Mononuclear cell (primary cell): ENCODE results near the gene MPZL2. TPM values are rescaled to one million over a fixed set of nuclear protein-coding genes. Genes with fewer than 3 reads are reported as not detected.

Experiments used
- H3K27me3 ChIP-seq: 2 replicates; pipeline ENCODE4 v1.6.0; 2011; ENCODE audit warnings: low read length, control low read depth; ENCODE audit not compliant: insufficient read depth
- H3K4me1 ChIP-seq: 2 replicates; pipeline ENCODE4 v1.5.1; 2011; ENCODE audit warnings: mild to moderate bottlenecking, low read length, control low read depth; ENCODE audit not compliant: insufficient read depth
- H3K4me3 ChIP-seq: 2 replicates; pipeline ENCODE4 v1.5.1; 2011; ENCODE audit warnings: mild to moderate bottlenecking, low read length, moderate library complexity
- H3K9me3 ChIP-seq: 2 replicates; pipeline ENCODE4 v1.5.1; 2011; ENCODE audit warnings: low read depth, mild to moderate bottlenecking, control low read depth, low read length
- total RNA-seq: library from RNA; depleted of rRNA; stranded (reverse); fragments of >200 nt; gene quantifications from one replicate; pipeline ENCODE4 v1.2.3, GENCODE V29; 2012

MPZL2 gene
- total RNA-seq, 1 donor = 1.5 TPM

DNA sequence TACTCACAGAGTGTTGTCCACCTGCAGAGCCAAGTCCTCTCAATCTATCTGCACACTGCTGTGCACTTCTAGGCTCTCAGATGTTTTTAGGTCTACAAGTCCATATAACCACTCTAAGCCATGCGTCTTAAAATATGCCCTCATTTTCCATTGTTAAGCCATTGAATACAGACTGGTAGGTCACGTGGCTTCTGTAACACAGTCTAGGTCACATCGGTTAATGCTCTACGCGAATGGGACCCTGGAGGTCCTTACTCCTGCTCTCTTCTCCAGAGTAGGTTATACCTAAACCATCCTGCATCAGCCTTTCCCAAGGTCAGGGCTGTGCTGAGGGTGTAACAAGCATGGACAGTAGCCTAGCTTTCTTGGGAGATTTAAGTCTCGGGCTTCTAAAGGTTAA lies 40.1 kb downstream of the MPZL2 start:
- no peaks in the 10 kb centered on the region for H3K27me3 ChIP-seq
- peaks cover 91% of the 10 kb centered on the region for H3K4me1 ChIP-seq
- no peaks in the 10 kb centered on the region for H3K9me3 ChIP-seq
- H3K4me3 ChIP-seq = peak overlapping the region; percentile 78

DNA sequence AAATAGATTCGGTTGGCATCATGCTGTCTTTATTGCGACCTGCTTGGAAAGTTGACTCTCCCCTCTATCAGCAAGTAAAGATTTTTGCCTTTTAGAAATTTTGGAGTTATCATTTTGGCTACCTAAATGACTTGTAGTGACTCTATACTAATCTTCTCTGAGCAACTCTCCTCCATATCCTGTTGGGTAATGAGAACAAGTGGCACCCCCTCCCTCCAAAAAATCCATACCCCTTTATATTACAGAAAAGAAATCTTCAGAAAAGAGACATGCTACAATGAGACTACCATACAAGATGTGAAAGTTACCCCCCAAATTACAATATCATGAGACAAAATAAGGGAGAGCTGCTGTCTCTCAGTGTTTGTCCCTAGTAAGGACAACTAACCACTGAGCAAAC lies 40.5 kb downstream of the MPZL2 start:
- Histone ChIP-seq H3K4me3 (peak overlapping the region; percentile 78), H3K27me3 (no peaks in the 10 kb centered on the region), H3K9me3 (no peaks in the 10 kb centered on the region), H3K4me1 (peaks cover 91% of the 10 kb centered on the region)

DNA sequence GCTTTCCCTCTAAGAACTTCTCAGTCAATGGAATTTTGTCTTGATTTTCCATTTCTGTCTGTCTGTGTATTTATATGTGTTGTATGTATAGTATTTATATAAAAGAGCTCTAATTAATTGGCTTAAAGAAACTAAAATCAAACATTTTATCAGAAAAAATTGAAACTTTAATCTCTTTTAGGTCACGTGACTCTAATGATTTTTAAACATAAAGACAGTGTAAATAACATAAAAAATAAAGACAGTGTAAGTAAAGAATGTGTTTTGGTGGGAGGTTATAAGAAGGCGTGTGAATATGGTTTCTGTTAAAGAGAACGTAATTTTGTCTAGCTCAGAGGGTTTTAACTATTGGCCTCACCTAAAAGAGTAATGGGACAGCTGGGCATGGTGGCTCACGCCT lies 41.7 kb downstream of the MPZL2 start:
- Histone ChIP-seq H3K9me3 (no peaks in the 10 kb centered on the region), H3K27me3 (no peaks in the 10 kb centered on the region), H3K4me3 (peak overlapping the region; percentile 78), H3K4me1 (peaks cover 91% of the 10 kb centered on the region)

DNA sequence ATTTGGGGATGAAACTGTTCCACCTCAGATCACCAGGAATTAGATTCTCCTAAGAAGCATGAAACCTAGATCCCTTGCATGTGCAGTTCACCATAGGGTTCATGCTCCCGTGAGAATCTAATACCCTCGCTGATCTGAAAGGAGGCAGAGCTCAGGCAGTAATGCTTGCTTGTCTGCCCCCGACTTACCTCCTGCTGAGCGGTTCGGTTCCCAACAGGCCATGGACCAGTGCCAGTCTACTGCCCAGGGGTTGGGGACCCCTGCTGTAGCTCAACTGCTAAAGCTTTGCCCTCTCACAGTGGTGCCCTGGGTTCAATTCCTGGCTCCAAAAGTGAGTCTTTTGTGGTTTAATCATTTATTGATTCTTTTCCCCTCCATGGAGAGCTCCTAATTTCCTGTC lies 42.7 kb downstream of the MPZL2 start:
- Histone ChIP-seq H3K27me3 (no peaks in the 10 kb centered on the region), H3K9me3 (no peaks in the 10 kb centered on the region), H3K4me1 (peaks cover 91% of the 10 kb centered on the region), H3K4me3 (no peak overlapping the region)

DNA sequence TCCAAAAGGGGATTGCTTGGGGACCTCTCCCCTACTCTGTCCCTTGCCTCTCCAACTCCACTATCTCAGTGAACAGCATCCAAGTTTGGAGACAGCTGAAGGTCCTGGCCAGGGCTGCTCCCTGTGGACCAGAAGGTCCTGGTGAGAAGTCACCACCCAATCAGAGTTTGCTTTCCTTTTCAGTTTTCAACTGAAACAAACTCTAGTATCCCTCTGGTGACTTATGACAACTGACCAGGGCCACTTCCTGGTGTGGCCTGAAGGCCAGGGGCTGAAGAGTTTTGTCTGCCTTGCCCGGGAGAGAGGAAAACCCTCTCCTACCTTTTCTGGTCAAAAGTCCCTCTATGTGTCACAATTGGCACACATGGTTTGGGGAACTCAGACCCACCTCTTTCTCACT lies 44.4 kb downstream of the MPZL2 start:
- Histone ChIP-seq H3K9me3 (no peaks in the 10 kb centered on the region), H3K4me3 (peak overlapping the region; percentile 13), H3K27me3 (no peaks in the 10 kb centered on the region), H3K4me1 (peaks cover 91% of the 10 kb centered on the region)

DNA sequence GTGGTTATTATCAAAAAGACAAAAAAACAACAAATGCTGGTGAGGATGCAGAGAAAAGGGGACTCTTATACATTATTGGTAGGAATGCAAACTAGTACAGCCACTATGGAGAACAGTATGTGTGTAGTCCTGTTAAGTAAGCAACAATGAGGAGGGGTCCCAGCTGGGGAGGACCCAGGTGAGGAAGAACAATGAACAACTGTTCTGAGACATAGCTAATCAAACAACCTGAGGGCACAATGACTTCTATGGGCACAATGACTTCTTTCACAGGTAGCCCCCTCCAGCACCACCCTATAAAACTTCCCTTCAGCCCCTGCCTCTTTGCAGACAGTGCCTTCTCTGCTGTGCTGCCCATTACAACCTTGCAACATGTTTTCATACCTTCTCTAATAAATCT lies 44.9 kb downstream of the MPZL2 start:
- Histone ChIP-seq H3K27me3 (no peaks in the 10 kb centered on the region), H3K4me1 (peaks cover 93% of the 10 kb centered on the region), H3K9me3 (no peaks in the 10 kb centered on the region), H3K4me3 (no peak overlapping the region)

DNA sequence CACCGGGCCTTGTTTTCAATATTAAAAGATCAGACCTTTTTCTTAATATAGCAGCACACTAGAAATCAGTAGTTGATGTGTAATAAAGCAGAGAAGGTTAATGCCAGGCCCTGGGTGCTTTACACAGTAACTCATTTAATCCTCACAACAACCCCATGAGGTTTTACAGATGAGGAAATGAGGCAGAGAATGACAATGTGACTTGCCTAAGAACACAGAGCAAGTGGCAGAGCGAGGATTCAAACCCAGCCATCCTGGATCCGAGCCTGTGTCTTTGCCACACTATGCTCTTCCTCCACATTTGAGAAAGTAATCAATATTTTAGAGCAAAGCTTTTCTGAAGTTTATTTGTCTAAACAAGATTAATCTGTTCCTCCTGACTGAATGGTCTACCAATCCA lies 46.5 kb downstream of the MPZL2 start:
- Histone ChIP-seq H3K27me3 (no peaks in the 10 kb centered on the region), H3K4me1 (peaks cover 100% of the 10 kb centered on the region), H3K9me3 (no peaks in the 10 kb centered on the region), H3K4me3 (no peak overlapping the region)

DNA sequence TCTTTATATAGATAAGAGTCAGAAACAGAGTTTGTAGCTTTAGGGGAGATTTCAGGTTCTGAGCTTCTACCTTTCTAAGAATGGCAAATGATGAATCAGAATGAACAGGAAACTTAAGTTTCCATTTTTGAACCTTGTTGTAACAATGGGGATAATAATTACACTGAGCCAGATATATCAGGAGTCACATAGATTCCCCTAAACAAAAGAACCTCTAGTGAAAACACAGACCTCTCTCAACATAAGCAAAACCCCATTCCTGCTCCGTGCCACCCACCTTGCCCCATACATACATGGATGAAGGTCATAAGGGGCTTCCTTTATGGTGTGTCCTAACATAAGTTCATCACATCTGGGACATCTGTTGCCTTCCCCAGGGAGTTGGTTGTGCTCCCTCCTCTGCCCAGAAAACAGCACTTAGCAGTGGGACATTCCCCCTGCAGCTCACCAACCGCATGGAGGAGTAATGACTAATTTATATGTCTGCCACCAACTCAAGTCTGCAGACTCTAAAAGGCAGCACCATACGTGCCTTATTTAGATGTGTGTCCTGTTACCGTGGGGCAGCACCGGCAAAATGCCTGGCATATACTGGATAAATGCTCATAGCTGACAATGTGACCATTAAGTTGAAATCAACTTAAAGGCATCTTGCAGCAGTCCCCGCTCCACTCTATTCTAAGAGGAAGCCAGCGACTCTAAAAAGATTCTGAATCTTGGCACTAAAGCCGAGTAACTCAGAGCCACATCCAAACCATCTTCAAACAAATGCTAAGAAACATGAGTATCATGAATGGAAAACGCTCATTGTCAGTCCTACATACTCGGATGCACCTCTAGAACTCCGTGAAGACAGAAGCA lies 47.2 kb downstream of the MPZL2 start:
- no peaks in the 10 kb centered on the region for H3K9me3 ChIP-seq
- H3K27me3 ChIP-seq = no peaks in the 10 kb centered on the region
- peaks cover 100% of the 10 kb centered on the region for H3K4me1 ChIP-seq
- peak overlapping the region; percentile 6 for H3K4me3 ChIP-seq

DNA sequence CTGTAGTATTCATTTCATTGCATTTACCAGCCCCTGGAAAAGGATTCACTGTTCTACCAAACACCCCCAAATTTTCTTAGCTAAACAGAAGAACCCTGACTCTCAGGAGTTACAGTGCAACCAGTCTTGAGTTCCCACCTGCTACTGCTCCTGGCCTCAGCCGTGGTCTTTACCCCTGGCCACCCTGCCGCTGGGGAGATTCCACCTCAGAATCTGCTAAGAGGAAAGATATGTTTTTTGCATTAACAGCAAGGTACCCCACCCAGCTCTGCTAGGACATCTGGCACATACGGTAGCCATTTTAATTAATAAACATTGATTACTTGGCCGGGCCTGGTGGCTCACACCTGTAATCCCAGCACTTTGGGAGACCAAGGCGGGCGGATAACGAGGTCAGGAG lies 48.3 kb downstream of the MPZL2 start:
- Histone ChIP-seq H3K27me3 (no peaks in the 10 kb centered on the region), H3K9me3 (no peaks in the 10 kb centered on the region), H3K4me3 (no peak overlapping the region), H3K4me1 (peaks cover 99% of the 10 kb centered on the region)

DNA sequence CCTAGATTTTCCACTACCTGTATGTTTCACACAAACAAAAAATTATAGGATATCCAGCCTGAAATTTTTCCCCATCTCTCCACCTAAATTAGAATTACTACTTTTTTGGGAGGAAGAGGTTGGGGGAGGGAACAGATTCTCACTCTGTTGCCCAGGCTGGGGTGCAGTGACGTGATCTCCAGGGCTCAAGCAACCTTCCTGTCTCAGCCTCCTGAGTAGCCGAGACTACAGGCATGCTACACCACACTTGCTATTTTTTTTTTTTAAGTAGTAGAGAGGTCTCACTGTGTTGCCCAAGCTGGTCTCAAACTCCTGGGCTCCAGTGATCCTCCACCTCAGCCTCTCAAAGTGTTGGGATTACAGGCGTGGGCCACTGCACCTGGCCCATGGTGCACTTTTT lies 48.8 kb downstream of the MPZL2 start:
- no peaks in the 10 kb centered on the region for H3K27me3 ChIP-seq
- no peak overlapping the region for H3K4me3 ChIP-seq
- H3K4me1 ChIP-seq = peaks cover 99% of the 10 kb centered on the region
- H3K9me3 ChIP-seq = no peaks in the 10 kb centered on the region

DNA sequence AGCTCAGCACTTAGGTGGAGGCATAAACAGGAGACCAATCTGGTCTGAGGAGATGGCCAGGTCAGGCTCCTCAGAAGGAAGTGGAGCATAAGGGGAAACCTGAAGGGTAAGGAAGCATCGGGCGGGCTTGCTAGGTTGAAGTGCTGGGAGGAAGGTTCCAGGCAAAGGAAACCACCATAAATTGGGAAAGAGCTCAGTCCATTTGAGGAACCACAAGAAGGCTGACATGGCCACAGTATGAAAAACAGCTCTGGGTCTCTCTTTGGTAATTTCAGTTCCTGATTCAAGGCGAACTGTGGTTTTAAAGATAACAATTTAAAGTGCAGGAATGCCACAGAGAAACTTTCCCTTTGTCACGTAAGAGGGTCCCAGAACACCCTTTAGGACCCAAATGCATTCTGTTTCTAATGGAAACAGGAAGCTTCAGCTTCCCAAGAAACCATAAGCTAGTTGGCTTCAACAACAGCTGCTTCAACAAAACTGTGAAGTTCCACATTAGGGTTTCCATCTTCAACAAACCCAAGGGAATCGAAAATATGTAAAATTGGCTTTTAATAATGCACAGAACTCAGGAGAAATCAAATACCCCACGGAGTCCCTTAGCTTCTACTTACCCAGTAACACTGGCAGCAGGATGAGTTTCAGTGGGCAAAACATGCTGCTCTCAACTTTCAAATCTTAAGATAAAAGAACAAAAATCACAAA lies 49.7 kb downstream of the MPZL2 start:
- no peaks in the 10 kb centered on the region for H3K27me3 ChIP-seq
- no peaks in the 10 kb centered on the region for H3K9me3 ChIP-seq
- no peak overlapping the region for H3K4me3 ChIP-seq
- H3K4me1 ChIP-seq = peaks cover 97% of the 10 kb centered on the region

DNA sequence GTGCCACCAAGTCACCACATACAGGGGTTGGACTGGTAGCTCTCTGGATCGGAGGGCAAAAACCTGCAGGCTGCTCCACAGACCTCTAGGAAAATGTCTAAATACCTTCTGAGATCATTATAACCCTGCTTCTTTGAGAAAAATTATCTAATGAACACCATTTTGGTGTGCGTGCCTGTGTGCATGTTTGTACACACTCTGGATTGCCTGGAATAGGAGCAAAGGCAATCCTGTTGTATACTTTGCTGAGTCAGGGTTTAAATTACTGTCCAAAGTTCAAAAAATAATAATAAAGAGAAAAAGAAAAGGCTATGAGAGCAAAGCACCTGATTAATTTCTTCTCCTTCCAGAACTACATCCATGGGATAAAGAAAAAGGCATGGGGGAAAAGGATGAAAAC lies 50.3 kb downstream of the MPZL2 start:
- H3K4me1 ChIP-seq = peaks cover 97% of the 10 kb centered on the region
- no peaks in the 10 kb centered on the region for H3K9me3 ChIP-seq
- H3K4me3 ChIP-seq = no peak overlapping the region
- no peaks in the 10 kb centered on the region for H3K27me3 ChIP-seq

DNA sequence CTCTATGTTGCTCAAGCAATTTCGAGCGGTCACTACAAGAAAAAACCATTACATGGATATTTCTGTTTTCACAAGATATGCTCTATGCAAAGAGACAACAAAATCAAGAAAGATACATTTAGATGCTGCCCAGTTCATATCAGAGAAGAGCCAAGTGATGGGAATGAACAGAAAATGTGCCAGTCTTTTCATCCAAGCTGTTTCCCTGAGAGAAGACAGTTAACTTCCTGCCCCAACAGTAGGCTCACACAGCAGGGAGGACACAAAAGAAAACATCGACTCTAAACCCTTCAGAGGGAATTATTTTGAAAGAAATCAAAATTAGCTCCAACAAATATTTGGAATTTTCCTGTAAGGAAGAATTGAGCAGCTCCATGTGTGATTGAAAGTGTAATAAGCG lies 50.9 kb downstream of the MPZL2 start:
- Histone ChIP-seq H3K4me1 (peaks cover 97% of the 10 kb centered on the region), H3K4me3 (no peak overlapping the region), H3K27me3 (no peaks in the 10 kb centered on the region), H3K9me3 (no peaks in the 10 kb centered on the region)

DNA sequence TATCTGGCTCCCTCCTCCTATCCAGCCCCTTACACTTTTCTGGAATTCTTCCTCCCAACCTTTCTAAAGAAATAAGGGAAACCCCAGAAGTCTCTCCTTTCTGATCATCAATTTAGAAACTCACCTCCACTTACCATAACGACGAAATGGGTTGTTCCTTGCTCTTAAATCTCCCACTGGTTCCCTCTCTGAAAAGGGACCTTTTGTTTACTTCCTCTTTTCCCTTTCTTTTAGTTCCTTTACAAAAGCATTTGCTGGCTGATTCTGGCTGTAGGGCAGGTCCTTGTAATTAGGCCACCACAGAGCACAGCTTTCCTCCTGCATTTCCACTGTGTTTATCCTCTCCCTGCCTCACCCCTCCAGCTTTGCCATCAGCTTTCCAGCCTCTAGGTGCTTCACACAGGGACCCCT lies 51.3 kb downstream of the MPZL2 start:
- no peaks in the 10 kb centered on the region for H3K9me3 ChIP-seq
- no peaks in the 10 kb centered on the region for H3K27me3 ChIP-seq
- peak overlapping the region; percentile 0 for H3K4me3 ChIP-seq
- peaks cover 97% of the 10 kb centered on the region for H3K4me1 ChIP-seq

DNA sequence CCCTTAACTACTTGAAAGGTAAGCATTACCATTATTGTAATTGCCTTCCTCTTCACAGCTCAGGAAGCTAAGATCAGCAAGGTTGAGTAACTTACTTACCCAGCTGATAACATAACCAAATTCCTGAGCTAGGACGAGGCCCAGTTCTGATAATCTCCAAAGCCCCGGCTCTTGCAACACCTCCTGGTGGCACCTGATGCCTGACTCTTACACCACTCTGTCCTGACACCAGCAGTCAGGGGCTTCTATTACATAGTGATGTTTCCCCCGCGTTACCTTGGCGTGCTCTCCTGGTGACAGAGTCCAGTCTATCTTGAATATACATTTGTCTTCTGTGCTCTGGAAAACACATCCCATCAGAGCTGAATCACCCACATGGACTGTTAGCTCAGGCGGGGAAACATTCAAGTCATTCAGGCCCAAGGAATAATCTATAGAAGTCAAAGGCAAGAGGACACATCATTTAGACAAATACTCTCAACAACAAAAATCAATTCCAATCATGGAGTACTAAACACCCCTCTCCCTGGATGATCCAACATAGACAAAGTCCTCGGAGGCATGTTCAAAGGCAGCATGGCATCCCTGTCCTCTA lies 51.9 kb downstream of the MPZL2 start:
- Histone ChIP-seq H3K27me3 (no peaks in the 10 kb centered on the region), H3K4me3 (peak overlapping the region; percentile 0), H3K9me3 (no peaks in the 10 kb centered on the region), H3K4me1 (peaks cover 97% of the 10 kb centered on the region)
